GM19372 (cell line): Measurements from ENCODE around the gene CTDNEP1.

Source experiments
- ATAC-seq: cut with Tn5 transposase; IDR thresholded peaks from one replicate; pipeline ENCODE4 v1.9.1; 2021; ENCODE audit warnings: mild to moderate bottlenecking, low read depth, moderate library complexity; ENCODE audit not compliant: unreplicated experiment

Gene CTDNEP1

GRCh38 chr17:7232114-7232513, 19.4 kb downstream of the CTDNEP1 start:
- ATAC-seq = no peak

GRCh38 chr17:7229504-7229903, 22.0 kb downstream of the CTDNEP1 start:
- no peak for ATAC-seq

GRCh38 chr17:7228920-7229319, 22.6 kb downstream of the CTDNEP1 start:
- ATAC-seq = no peak

GRCh38 chr17:7226721-7227710, 24.5 kb downstream of the CTDNEP1 start:
- ATAC-seq = no peak

- no peak for ATAC-seq
These were observed 25.7 kb downstream of the CTDNEP1 start for GRCh38 chr17:7225711-7226331.

GRCh38 chr17:7224661-7225111, 26.8 kb downstream of the CTDNEP1 start:
- ATAC-seq = no peak

GRCh38 chr17:7224110-7224509, 27.4 kb downstream of the CTDNEP1 start:
- no peak for ATAC-seq

GRCh38 chr17:7223375-7223774, 28.2 kb downstream of the CTDNEP1 start:
- no peak for ATAC-seq

- ATAC-seq = no peak
These were observed 28.6 kb downstream of the CTDNEP1 start for GRCh38 chr17:7222972-7223292.

- no peak for ATAC-seq
These were observed 29.2 kb downstream of the CTDNEP1 start for GRCh38 chr17:7222093-7222971.

- ATAC-seq = no peak
These were observed 30.0 kb downstream of the CTDNEP1 start for GRCh38 chr17:7221278-7222092.

GRCh38 chr17:7220593-7221277, 30.8 kb downstream of the CTDNEP1 start:
- ATAC-seq = no peak

GRCh38 chr17:7219812-7220592, 31.5 kb downstream of the CTDNEP1 start, which contains the start of the genes ACADVL and DLG4:
Gene ACADVL (plus strand): TSS chr17:7219938. CDS start chr17:7219985, 47 bp downstream.
Gene DLG4 (minus strand): TSS chr17:7219836.
- peak; percentile 72 for ATAC-seq

GRCh38 chr17:7219229-7219811, 32.2 kb downstream of the CTDNEP1 start:
- no peak for ATAC-seq

- ATAC-seq = no peak
These were observed 32.8 kb downstream of the CTDNEP1 start for GRCh38 chr17:7218758-7219157.

GRCh38 chr17:7218166-7218565, 33.4 kb downstream of the CTDNEP1 start:
- no peak for ATAC-seq

GRCh38 chr17:7217113-7217987, 34.2 kb downstream of the CTDNEP1 start:
- ATAC-seq = no peak
